GM19035 (cell line): ENCODE measurements around the gene PLCE1.

Source experiments
- ATAC-seq: cut with Tn5 transposase; IDR thresholded peaks from one replicate; pipeline ENCODE4 v1.9.1; 2021; ENCODE audit not compliant: unreplicated experiment

PLCE1 gene

DNA sequence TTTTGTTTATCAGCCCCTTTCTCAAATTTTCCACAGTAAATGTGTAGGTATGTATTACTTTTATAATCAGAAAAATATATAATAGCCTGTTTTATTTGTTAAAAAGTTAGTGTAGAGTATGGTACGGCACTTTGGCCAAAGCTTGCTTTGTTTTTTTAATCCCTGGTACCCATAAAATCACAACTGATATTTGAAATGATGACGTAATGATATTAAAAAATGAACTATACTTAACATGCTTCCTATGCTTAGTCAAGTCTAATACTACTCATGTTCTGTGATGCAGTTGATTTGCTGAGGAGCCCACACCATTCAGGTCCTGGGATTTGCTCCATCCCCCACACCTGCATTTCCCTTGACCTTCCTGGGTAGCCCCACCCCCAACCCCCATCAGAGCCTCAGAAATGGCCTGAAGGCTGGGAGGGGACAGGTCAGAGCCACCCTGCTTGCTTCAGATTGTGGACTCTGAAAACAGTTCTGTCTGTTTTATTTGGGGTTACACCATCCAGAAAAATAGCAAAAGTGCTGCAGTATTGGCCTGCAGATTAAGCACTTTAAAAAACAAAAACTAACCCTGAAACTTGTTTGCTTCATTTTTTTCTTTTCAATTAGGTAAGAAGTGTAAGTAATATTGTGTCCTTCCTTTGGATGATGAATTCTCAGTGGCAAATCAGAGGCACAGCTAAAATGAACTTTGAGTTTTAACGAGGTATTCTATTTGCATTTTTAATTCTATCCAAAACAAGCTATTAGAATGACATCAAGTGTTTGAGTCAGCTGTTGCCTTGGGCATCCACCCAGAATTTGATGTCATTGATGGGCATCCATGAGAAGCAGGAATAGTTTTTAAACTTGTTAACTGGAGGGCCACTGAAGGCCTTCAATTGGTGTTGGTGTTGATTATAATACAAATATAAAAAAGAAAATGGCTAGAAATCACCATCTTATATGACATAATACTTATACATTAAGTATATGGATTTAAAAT is 23.3 kb downstream of the PLCE1 start:
- ATAC-seq: no peak

DNA sequence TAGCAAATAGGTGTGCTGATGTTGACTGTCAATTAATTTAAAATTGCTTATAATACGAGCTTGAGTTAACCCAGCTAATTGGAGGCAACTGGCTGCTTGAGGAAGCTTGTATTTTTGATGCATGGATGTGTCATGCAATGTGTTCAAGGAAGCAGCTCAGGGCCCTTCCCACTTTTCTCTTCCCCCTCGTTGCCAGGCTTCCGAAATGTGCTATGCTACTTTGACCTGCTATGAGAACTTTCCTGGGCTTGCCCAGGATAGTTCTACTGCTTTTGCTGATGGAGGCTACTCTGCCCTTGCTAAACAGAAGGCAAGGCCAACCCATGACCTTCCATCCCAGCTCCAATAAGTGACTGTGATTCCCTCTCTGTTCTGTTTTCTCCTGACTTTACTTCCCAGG is 24.4 kb downstream of the PLCE1 start:
- ATAC-seq: no peak

DNA sequence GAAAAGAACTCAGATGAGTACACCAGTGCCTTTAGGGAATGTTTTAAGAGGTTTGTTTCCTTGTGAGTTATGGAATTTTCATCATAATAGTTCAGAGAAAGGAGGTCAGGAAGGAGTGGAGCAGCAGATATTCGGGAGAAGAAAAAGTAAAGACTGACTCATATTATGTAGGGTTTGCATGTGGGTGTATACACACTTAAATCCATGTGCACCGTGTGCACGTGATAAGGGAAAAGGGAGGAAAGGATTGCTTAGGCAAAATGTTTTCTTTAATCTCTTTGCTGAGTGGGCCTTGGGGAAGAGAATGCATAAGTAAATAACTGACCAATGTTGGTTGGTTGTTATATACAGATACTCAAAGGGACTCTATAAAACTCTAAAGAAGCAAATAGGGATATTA is 30.2 kb downstream of the PLCE1 start:
- ATAC-seq: no peak

DNA sequence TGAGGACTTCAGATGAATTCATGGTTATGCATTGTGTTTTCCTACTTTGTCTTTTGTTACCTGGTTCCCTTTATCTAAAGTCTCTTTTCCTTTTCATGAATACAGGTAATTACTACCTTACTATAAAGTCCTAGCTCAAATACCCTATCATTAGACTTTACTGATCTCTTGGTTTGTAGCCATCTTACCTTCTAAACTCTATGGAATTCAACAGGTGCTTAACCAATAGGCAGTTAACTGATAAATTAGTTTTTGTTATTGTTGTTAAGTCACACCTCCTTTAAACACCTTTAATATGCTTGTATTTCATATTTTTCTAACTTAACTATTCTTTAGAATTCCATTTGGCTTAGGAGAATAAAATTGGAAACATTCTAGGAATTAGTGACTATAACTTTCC is 30.7 kb downstream of the PLCE1 start:
- no peak for ATAC-seq

DNA sequence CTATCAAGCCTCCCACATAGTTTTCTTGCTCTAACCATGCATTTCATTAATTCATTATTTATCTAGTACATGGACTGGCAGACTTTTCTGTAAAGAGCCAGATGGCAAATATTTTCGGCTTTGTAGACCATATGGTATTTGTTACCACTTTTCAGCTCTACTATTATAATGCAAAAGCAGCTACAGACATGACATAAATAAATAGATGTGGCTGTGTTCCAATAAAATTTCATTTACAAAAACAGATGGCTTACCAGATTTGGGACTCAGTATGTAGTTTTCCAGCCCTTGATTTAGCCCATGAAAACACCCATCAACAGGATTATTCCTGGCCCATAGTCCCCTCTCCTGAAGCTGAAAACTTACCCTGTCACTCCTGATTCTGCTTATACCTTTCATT is 32.1 kb downstream of the PLCE1 start:
- ATAC-seq: no peak

DNA sequence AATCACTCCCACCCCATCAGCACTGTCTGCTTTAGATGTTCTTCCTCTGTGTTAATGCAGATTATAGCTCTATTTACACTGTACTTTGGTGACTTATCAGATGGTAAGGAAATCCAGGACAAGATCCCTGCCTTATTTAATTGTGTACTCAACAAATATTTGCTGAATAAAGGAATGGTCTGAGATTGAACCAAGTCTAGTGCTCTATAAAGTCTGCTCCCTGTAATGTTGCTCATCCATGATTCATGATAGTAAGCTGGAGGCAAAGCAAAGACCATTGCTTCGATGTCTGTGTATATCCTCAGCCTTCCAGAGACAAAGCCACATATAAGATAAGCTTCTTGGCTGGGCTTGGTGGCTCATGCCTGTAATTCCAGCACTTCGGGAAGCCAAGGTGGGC is 33.5 kb downstream of the PLCE1 start:
- ATAC-seq: no peak

DNA sequence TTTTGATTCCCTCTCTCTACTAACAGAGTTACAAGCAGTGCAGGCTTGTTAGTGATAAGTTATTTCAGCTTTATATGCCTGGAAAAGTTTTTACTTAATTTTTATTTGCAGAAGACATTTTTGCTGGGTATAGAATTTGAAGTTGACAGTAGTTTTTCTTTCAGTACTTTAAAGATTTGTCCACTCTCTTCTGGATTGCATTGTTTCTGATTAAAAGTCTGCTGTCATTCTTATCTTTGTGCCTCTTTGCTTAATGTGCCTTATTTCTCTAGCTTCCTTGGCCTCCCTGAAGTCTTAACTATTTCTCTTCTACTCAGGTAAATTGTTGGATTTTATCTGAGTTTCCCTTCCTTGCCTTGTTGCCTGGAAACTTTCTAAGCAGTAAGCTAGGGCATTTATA is 36.2 kb downstream of the PLCE1 start:
- no peak for ATAC-seq

DNA sequence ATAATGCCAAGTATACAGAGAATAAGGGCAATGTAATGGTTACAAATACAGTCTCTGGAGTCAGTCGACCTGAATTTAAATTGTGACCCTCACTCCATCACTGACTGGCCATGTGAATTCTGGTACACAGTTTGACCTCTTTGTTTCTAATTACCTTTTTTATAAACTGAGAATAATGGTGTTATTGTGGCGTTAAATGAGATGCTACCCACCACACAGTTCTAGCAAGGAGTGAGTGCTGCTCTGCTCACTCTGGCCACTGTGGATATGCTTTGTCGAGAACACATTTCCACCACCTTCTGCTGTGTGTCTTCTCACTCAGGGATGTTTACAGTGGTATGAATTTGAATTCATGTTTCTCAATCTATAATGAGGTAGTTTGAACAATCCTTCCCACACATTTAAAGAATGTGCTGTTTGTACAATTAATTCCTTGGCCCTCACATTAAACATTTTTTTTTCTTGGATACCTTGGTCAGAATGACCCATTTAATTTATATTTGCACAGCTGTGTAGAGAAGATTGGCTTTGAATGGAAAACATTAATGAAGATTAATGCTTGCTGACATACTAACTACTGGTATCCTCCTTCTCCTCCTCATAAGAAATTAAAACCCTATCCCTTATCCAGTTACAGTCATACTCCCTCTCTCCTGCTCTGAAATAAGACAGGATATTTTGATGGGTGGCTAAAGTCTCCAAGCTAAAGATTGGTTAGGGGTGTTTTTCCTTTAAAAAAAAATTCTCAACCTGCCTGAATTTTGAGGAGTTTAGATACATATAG is 42.4 kb downstream of the PLCE1 start:
- ATAC-seq: no peak

DNA sequence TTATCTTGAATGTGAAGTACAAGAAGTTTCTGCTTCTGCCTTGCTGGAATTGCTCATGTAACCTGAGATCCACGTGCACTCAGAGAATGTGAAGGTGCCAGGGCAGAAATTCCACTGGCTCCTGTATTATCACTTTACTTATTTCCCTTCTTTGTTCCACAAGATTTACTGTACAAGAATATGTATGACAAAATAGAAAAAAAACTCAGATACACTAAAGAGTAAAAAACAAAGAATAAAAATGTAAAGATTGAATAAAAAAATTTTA is 43.0 kb downstream of the PLCE1 start:
- no peak for ATAC-seq

DNA sequence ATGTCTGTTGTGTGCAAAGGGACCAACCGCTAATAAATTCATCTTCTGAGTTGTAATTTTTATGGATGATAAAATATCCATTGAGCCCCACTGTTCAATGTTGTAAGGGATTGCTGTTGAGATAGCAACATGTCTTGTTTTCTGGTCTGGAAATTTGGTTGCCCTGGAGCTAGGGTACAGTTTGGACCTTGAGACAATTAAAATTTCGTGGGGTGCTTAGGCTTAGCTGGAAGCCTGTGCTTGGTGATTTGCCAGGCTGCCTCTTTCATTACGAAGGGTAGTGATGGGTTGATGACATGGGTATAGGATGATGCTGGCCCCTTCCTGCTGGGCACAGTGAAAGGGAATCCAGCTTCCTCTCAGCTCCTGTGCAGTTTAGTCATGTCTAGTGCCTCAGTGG is 43.6 kb downstream of the PLCE1 start:
- ATAC-seq: no peak

DNA sequence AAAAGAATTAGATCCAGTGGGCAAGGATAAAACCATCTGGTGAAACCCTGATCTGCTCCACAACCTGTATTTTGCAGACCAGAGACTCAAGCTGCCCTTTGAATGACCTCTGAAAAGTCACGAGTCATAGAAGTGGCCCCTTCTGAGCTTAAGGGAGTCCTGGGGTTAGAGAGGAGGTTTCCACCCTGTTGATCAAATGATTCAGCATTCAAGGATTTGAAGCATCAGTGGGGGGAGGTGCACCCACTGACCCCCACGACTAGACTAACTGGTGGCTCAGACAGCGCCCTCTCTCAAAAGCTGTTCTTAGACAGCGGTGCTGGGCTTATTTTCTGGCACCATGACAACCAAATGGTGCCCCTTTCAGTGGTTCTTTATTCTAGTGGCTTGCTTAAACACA is 44.3 kb downstream of the PLCE1 start:
- ATAC-seq: no peak

DNA sequence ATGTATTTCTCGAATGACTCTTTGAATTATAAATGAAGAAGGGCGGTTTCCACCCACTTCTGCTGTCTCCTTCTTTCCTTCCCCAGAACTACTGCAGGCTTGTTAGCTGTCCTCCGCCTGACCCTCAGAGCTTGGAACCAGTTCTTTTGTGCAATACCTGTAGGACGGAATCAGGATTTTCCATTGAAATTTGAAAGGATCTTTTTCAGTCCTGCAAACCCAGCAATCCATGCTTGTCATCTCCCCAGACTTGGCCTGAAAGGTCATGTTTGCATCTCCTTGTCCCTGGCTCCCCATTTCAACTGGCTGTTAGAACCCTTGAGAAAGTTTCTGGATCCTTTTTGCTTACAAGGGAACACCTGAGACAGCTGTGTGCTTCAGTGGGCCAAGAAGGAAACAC is 47.5 kb downstream of the PLCE1 start:
- no peak for ATAC-seq

DNA sequence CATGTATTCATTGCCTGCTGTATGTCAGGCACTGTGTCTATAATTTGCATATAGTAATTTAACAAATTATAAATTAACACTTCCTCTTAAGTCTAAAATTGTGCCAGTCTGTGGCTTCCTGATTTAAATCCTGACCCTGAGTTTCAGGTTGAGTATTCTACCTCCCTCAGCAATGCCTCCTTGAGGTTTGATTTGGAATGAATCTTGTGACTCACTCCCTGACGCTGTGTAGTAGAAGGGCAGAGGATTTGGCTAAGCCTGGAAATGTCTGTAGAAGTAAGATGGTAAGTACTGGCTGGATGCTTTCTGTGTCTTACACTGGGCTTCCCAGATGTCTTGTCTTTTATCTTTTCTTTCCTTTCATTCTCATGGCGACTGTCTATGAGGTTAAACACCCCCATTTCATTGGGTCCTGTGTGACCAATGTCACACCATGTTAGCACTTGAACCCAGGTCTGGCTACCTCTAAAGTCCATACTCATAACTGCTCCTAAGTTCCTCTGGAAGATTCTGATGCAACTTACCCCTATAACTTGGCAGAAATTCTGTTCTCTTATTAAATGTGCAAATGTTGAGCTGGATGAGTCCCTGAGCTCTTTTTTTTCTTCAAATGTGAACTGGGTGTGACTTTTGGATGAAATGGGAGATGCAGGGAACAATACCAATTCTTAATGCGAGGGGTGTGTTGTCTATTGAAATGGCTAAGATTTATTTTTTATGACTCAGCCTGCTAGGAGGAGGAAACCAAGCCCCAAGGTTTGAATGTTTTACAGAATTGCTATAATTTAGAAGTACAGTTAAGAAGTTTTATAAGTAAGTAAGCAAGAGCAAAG is 48.5 kb downstream of the PLCE1 start:
- ATAC-seq: no peak

DNA sequence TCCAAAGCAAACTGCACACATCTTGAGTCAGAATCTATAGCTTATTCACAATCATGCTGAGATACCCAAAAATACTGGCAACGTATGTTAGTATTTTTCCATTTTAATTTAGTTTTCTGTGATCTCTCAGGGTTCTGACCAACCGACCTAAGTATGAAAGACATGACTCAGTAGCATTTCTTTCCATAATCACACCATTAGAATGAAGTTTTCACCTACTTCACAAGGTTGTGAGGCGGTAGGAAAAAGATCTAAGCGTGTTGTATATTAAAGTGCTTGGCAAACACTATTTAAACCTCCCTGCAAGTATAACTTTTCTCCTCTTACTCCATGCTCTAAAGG is 49.1 kb downstream of the PLCE1 start:
- no peak for ATAC-seq
